ENCODE measurements around the gene CCDC198.

CCDC198 gene

GRCh38 chr14:57498035-57498434, 4.4 kb upstream of the CCDC198 start:
- H3K9ac ChIP-seq (ENCODE audit: low read depth, low read length, poor library complexity, severe bottlenecking), result no peak overlapping the region
- no peak overlapping the region for H2AFZ ChIP-seq (ENCODE audit: low read length)
- no peaks in the 10 kb centered on the region for H3K27me3 ChIP-seq (ENCODE audit: insufficient read depth, low read length, poor library complexity, severe bottlenecking)
- H3K4me2 ChIP-seq (ENCODE audit: low read depth, low read length, poor library complexity, severe bottlenecking), result no peak overlapping the region
- H3K4me3 ChIP-seq (ENCODE audit: low read length, poor library complexity, severe bottlenecking), result no peak overlapping the region
- no peaks in the 10 kb centered on the region for H3K9me3 ChIP-seq (ENCODE audit: insufficient read depth, low read depth, low read length)
- TF ChIP-seq EZH2phosphoT487 (IDR thresholded peaks at IDR 0.05; ENCODE audit: borderline replicate concordance) (no peak), CTCF (conservative IDR thresholded peaks at IDR 0.05; ENCODE audit: low read length) (no peak)
- no peaks in the 10 kb centered on the region for H4K20me1 ChIP-seq (ENCODE audit: insufficient read depth, low read length, poor library complexity, severe bottlenecking)
- no peaks in the 10 kb centered on the region for H3F3A ChIP-seq (ENCODE audit: low read depth)
- peaks cover 8% of the 10 kb centered on the region for H3K4me1 ChIP-seq (ENCODE audit: insufficient read depth, low read length, poor library complexity, severe bottlenecking)
- H3K9me2 ChIP-seq (replicated peaks; ENCODE audit: low read depth, low read length), result no peaks in the 10 kb centered on the region
- H3K79me2 ChIP-seq (ENCODE audit: insufficient read depth, low read length), result no peaks in the 10 kb centered on the region
- no peaks in the 10 kb centered on the region for H3K36me3 ChIP-seq (ENCODE audit: insufficient read depth, low read length)

- Histone ChIP-seq H4K20me1 (ENCODE audit: insufficient read depth, low read length, poor library complexity, severe bottlenecking) (no peaks in the 10 kb centered on the region), H3K9me3 (ENCODE audit: insufficient read depth, low read depth, low read length) (no peaks in the 10 kb centered on the region), H3K9me2 (replicated peaks; ENCODE audit: low read depth, low read length) (no peaks in the 10 kb centered on the region), H3K4me2 (ENCODE audit: low read depth, low read length, poor library complexity, severe bottlenecking) (no peak overlapping the region), H3K79me2 (ENCODE audit: insufficient read depth, low read length) (no peaks in the 10 kb centered on the region), H3F3A (ENCODE audit: low read depth) (no peaks in the 10 kb centered on the region), H2AFZ (ENCODE audit: low read length) (no peak overlapping the region), H3K9ac (ENCODE audit: low read depth, low read length, poor library complexity, severe bottlenecking) (no peak overlapping the region), H3K4me1 (ENCODE audit: insufficient read depth, low read length, poor library complexity, severe bottlenecking) (peaks cover 8% of the 10 kb centered on the region), H3K36me3 (ENCODE audit: insufficient read depth, low read length) (no peaks in the 10 kb centered on the region), H3K4me3 (ENCODE audit: low read length, poor library complexity, severe bottlenecking) (no peak overlapping the region), H3K27me3 (ENCODE audit: insufficient read depth, low read length, poor library complexity, severe bottlenecking) (no peaks in the 10 kb centered on the region)
- no peak for TF ChIP-seq EZH2phosphoT487 (IDR thresholded peaks at IDR 0.05; ENCODE audit: borderline replicate concordance)
- TF ChIP-seq CTCF (conservative IDR thresholded peaks at IDR 0.05; ENCODE audit: low read length), result no peak
These were observed 1.8 kb upstream of the CCDC198 start for GRCh38 chr14:57495416-57495815.

- Histone ChIP-seq H3F3A (ENCODE audit: low read depth) (no peaks in the 10 kb centered on the region), H3K79me2 (ENCODE audit: insufficient read depth, low read length) (no peaks in the 10 kb centered on the region), H3K27me3 (ENCODE audit: insufficient read depth, low read length, poor library complexity, severe bottlenecking) (no peaks in the 10 kb centered on the region), H2AFZ (ENCODE audit: low read length) (no peak overlapping the region), H3K9ac (ENCODE audit: low read depth, low read length, poor library complexity, severe bottlenecking) (no peak overlapping the region), H3K4me1 (ENCODE audit: insufficient read depth, low read length, poor library complexity, severe bottlenecking) (peaks cover 8% of the 10 kb centered on the region), H3K4me3 (ENCODE audit: low read length, poor library complexity, severe bottlenecking) (no peak overlapping the region), H3K36me3 (ENCODE audit: insufficient read depth, low read length) (no peaks in the 10 kb centered on the region), H3K9me3 (ENCODE audit: insufficient read depth, low read depth, low read length) (no peaks in the 10 kb centered on the region), H3K4me2 (ENCODE audit: low read depth, low read length, poor library complexity, severe bottlenecking) (no peak overlapping the region), H3K9me2 (replicated peaks; ENCODE audit: low read depth, low read length) (no peaks in the 10 kb centered on the region), H4K20me1 (ENCODE audit: insufficient read depth, low read length, poor library complexity, severe bottlenecking) (no peaks in the 10 kb centered on the region)
- no peak for TF ChIP-seq EZH2phosphoT487 (IDR thresholded peaks at IDR 0.05; ENCODE audit: borderline replicate concordance)
- TF ChIP-seq CTCF (conservative IDR thresholded peaks at IDR 0.05; ENCODE audit: low read length), result no peak
These were observed 798 bp downstream of the CCDC198 start for GRCh38 chr14:57492859-57493258.

Data from Loucy (cell line).